Panc1 (cell line): Measurements from ENCODE around the gene ANKK1. TPM values are rescaled to one million over a fixed set of nuclear protein-coding genes. Genes with fewer than 3 reads are reported as not detected.

ENCODE experiments used
- ATAC-seq: fragments of 200-7000 bp; cut with Tn5 transposase; 2 replicates; pipeline ENCODE4 v1.9.1; 2020; ENCODE audit warnings: mild to moderate bottlenecking, moderate library complexity
- BruUV-seq: library from RNA; stranded (reverse); fragments of 400-500 nt; replicated peaks from 2 replicates; lab custom pipeline; 2021; lab: Mats Ljungman, UMichigan
- CTCF ChIA-PET: fragments of 300-600 bp; sonication (Branson Sonifier 250); formaldehyde crosslinking; loops from one replicate; lab custom pipeline; 2022; ENCODE audit warnings: antibody characterized with exemption; lab: Charles Lee
- POLR2A ChIA-PET: fragments of 300-600 bp; sonication (Branson Sonifier 250); formaldehyde crosslinking; loops from one replicate; lab custom pipeline; 2022; ENCODE audit warnings: antibody characterized with exemption; lab: Charles Lee
- DNase-seq: peaks from one replicate; pipeline ENCODE4 v3.0.0-alpha.2; 2010; ENCODE audit warnings: low read depth, low spot score
- H3K27ac ChIP-seq: 2 replicates; pipeline ENCODE4 v1.5.1; 2011; ENCODE audit warnings: mild to moderate bottlenecking, low read length, inconsistent platforms
- H3K27me3 ChIP-seq: fragments of 200-500 bp; sonication (Bioruptor generic); 2 replicates; pipeline ENCODE4 v1.6.0; 2014; ENCODE audit warnings: low read length, inconsistent platforms; ENCODE audit not compliant: control insufficient read depth, insufficient read depth
- H3K36me3 ChIP-seq: fragments of 200-500 bp; sonication (Bioruptor generic); 2 replicates; pipeline ENCODE4 v1.5.1; 2014; ENCODE audit warnings: inconsistent platforms, mild to moderate bottlenecking, low read length, moderate library complexity; ENCODE audit not compliant: control insufficient read depth, insufficient read depth
- H3K4me1 ChIP-seq: 2 replicates; pipeline ENCODE4 v1.5.1; 2011; ENCODE audit warnings: inconsistent platforms, mild to moderate bottlenecking, low read length, moderate library complexity; ENCODE audit not compliant: control insufficient read depth, insufficient read depth
- H3K4me3 ChIP-seq, 2 experiments: 2 replicates each; pipeline ENCODE4 v1.5.1; 2011 to 2012; ENCODE audit warnings: low read depth in 2 of 2, low read length in 2 of 2, mild to moderate bottlenecking in 2 of 2, inconsistent platforms in 1 of 2, moderate library complexity in 1 of 2
- H3K9me3 ChIP-seq: fragments of 200-500 bp; sonication (Bioruptor generic); 2 replicates; pipeline ENCODE4 v1.5.1; 2014; ENCODE audit warnings: low read depth, mild to moderate bottlenecking, inconsistent platforms, low read length, moderate library complexity; ENCODE audit not compliant: control insufficient read depth, insufficient read depth
- CTCF ChIP-seq: fragments of 450-650 bp; IDR thresholded peaks from 2 replicates; pipeline ENCODE4 v1.5.1; 2017; ENCODE audit warnings: mild to moderate bottlenecking
- POLR2AphosphoS5 ChIP-seq: IDR thresholded peaks from 2 replicates; pipeline ENCODE4 v1.6.1; 2012; ENCODE audit warnings: mild to moderate bottlenecking, low read depth, low read length, moderate library complexity
- SIN3A ChIP-seq: IDR thresholded peaks from 2 replicates; pipeline ENCODE4 v1.6.1; 2012; ENCODE audit warnings: low read depth, mild to moderate bottlenecking, low read length, moderate library complexity, borderline replicate concordance; ENCODE audit not compliant: insufficient read depth
- TCF7L2 ChIP-seq: IDR thresholded peaks from 2 replicates; pipeline ENCODE4 v1.6.1; 2011; ENCODE audit warnings: mild to moderate bottlenecking, low read depth, low read length, inconsistent platforms
- in situ Hi-C: cut with HindIII; loops from 2 replicates; pipeline ENCODE4 v1.10.0; 2016; ENCODE audit warnings: low sequenced_read_pairs, low pct_unique_long_range_greater_than_20kb
- intact Hi-C: fragments of 100-400 bp; cut with micrococcal nuclease; formaldehyde crosslinking; loops from one replicate; pipeline ENCODE4 v1.10.0; 2022; ENCODE audit not compliant: unreplicated experiment
- total RNA-seq: library from RNA; stranded (reverse); gene quantifications from one replicate; pipeline ENCODE4 v1.2.1, GENCODE V29; 2021; ENCODE audit not compliant: unreplicated experiment
- TF ChIP-seq, protein P1 (sequence below), 2 experiments: IDR thresholded peaks; 2 replicates each; pipeline ENCODE4 v1.6.1; 2011 to 2012; ENCODE audit warnings: low read depth in 2 of 2, control low read depth in 1 of 2, low read length in 1 of 2, mild to moderate bottlenecking in 1 of 2, moderate library complexity in 1 of 2; ENCODE audit not compliant: insufficient read depth in 1 of 2

Gene ANKK1
- total RNA-seq, 1 experiment from 2014 or later, result 0.08 TPM

GRCh38 chr11:113350336-113351067, 37.1 kb upstream of the ANKK1 start:
- ATAC-seq, result no peak
- POLR2A ChIA-PET, result interaction anchor here (0.5 to 0.6 kb wide), 2 partner anchors 84 to 380 kb away, joined by 4 to 9 read pairs; no protein-coding TSS in a partner anchor
- TF ChIP-seq CTCF, result no peak
- TF ChIP-seq SIN3A, result no peak
- no peak for TF ChIP-seq TCF7L2
- TF ChIP-seq, protein P1, sequence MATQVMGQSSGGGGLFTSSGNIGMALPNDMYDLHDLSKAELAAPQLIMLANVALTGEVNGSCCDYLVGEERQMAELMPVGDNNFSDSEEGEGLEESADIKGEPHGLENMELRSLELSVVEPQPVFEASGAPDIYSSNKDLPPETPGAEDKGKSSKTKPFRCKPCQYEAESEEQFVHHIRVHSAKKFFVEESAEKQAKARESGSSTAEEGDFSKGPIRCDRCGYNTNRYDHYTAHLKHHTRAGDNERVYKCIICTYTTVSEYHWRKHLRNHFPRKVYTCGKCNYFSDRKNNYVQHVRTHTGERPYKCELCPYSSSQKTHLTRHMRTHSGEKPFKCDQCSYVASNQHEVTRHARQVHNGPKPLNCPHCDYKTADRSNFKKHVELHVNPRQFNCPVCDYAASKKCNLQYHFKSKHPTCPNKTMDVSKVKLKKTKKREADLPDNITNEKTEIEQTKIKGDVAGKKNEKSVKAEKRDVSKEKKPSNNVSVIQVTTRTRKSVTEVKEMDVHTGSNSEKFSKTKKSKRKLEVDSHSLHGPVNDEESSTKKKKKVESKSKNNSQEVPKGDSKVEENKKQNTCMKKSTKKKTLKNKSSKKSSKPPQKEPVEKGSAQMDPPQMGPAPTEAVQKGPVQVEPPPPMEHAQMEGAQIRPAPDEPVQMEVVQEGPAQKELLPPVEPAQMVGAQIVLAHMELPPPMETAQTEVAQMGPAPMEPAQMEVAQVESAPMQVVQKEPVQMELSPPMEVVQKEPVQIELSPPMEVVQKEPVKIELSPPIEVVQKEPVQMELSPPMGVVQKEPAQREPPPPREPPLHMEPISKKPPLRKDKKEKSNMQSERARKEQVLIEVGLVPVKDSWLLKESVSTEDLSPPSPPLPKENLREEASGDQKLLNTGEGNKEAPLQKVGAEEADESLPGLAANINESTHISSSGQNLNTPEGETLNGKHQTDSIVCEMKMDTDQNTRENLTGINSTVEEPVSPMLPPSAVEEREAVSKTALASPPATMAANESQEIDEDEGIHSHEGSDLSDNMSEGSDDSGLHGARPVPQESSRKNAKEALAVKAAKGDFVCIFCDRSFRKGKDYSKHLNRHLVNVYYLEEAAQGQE (IDR thresholded peaks at IDR 0.05; ENCODE audit: insufficient read depth in 1 of 2, low read depth in 2 of 2, low read length in 1 of 2), result no peak
- TF ChIP-seq POLR2AphosphoS5, result no peak
- Histone ChIP-seq H3K27me3 (no peaks in the 10 kb centered on the region), H3K36me3 (no peaks in the 10 kb centered on the region), H3K9me3 (no peaks in the 10 kb centered on the region), H3K27ac (no peak overlapping the region), H3K4me3 (no peak overlapping the region), H3K4me1 (no peaks in the 10 kb centered on the region)
- no peak for DNase-seq
- no TSS peak for BruUV-seq
- intact Hi-C loops, result no loop called here
- CTCF ChIA-PET, result no interaction called here
- in situ Hi-C loops, result no loop called here

DNA sequence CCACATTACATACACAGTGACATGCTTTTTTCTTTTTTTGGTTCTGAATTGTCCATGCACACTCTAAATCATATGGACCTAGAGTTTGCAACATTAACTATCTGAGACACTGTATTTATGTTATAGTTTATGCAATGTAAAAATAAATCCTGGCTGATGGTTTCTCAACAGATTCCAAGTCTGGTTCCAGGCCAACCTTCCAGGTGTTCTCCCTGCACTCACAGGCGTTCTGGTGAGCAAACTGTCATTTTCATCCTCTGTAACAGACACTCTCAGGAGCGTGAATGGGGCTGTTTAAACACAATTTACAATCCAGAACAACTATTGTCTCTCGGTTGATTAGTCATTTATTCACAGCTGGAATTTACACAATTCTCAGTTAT, 36.5 kb upstream of the ANKK1 start:
- in situ Hi-C loops, result no loop called here
- intact Hi-C loops, result no loop called here
- ATAC-seq (no peak), DNase-seq (no peak)
- no TSS peak for BruUV-seq
- TF ChIP-seq CTCF (no peak), TCF7L2 (no peak), POLR2AphosphoS5 (no peak), SIN3A (no peak)
- TF ChIP-seq, protein P1 (IDR thresholded peaks at IDR 0.05; ENCODE audit: insufficient read depth in 1 of 2, low read depth in 2 of 2, low read length in 1 of 2), result no peak
- Histone ChIP-seq H3K27me3 (no peaks in the 10 kb centered on the region), H3K4me1 (no peaks in the 10 kb centered on the region), H3K9me3 (no peaks in the 10 kb centered on the region; the same call in 1 of the 2 replicates), H3K4me3 (no peak overlapping the region), H3K27ac (no peak overlapping the region), H3K36me3 (no peaks in the 10 kb centered on the region)
- ChIA-PET POLR2A (interaction anchor here (0.5 to 0.6 kb wide), 2 partner anchors 84 to 379 kb away, joined by 4 to 9 read pairs; no protein-coding TSS in a partner anchor), CTCF (no interaction called here)
